SK-N-SH (cell line): Measurements from ENCODE around the gene TYR. TPM values are rescaled to one million over a fixed set of nuclear protein-coding genes. Genes with fewer than 3 reads are reported as not detected.

Experiments
- CTCF ChIA-PET: fragments of 300-600, 350-600 bp; formaldehyde crosslinking; extraction: SDS; loops from one replicate; lab custom pipeline; 2021; lab: Yijun Ruan, JAX
- POLR2A ChIA-PET: fragments of 350-600 bp; sonication (Branson Sonifier 250); formaldehyde crosslinking; extraction: SDS; loops from one replicate; lab custom pipeline; 2020; ENCODE audit warnings: antibody characterized with exemption, inconsistent platforms; lab: Yijun Ruan, JAX
- DNase-seq: peaks from one replicate; pipeline ENCODE4 v3.0.0; 2012
- H2AFZ ChIP-seq: fragments of 200-600 bp; sonication (generic); 2 replicates; pipeline ENCODE4 v1.8.1; 2016; ENCODE audit warnings: antibody characterized with exemption, mild to moderate bottlenecking, low read depth
- H3F3A ChIP-seq: fragments of 200-600 bp; sonication (generic); replicated peaks from 2 replicates; pipeline ENCODE3; 2016; ENCODE audit warnings: antibody characterized with exemption, mild to moderate bottlenecking; ENCODE audit not compliant: insufficient read depth
- H3K27ac ChIP-seq, 2 experiments: fragments of 200-500 bp in 1 of 2; fragments of 200-600 bp in 1 of 2; sonication (Bioruptor generic) in 1 of 2; sonication (generic), shearing (Covaris generic) in 1 of 2; 2 replicates each; pipeline versions ENCODE4 v1.5.1 to v1.6.1; 2014 to 2016; ENCODE audit warnings: low read depth in 2 of 2, inconsistent platforms in 1 of 2, low read length in 1 of 2, mild to moderate bottlenecking in 1 of 2, mixed read lengths in 1 of 2
- H3K27me3 ChIP-seq: fragments of 200-600 bp; sonication (generic), shearing (Covaris generic); 2 replicates; pipeline ENCODE4 v1.6.1; 2016; ENCODE audit warnings: mixed run types; ENCODE audit not compliant: insufficient read depth
- H3K36me3 ChIP-seq, 2 experiments: fragments of 200-500 bp in 1 of 2; fragments of 200-600 bp in 1 of 2; sonication (Bioruptor generic) in 1 of 2; sonication (generic) in 1 of 2; replicated peaks in 1 of 2; 2 replicates each; pipeline versions ENCODE3 to v1.5.1; 2014 to 2016; ENCODE audit warnings: low read length in 1 of 2, mild to moderate bottlenecking in 1 of 2; ENCODE audit not compliant: insufficient read depth in 2 of 2, control insufficient read depth in 1 of 2
- H3K4me1 ChIP-seq, 2 experiments: fragments of 200-500 bp in 1 of 2; fragments of 200-600 bp in 1 of 2; sonication (Bioruptor generic) in 1 of 2; sonication (generic), shearing (Covaris generic) in 1 of 2; 2 replicates each; pipeline versions ENCODE4 v1.5.1 to v1.6.1; 2014 to 2016; ENCODE audit warnings: low read depth in 1 of 2, low read length in 1 of 2, mixed run types in 1 of 2; ENCODE audit not compliant: insufficient read depth in 2 of 2, control insufficient read depth in 1 of 2
- H3K4me2 ChIP-seq: fragments of 200-600 bp; sonication (generic), shearing (Covaris generic); 2 replicates; pipeline ENCODE4 v1.6.1; 2017; ENCODE audit warnings: mixed run types
- H3K4me3 ChIP-seq, 2 experiments: fragments of 200-500 bp in 1 of 2; fragments of 200-600 bp in 1 of 2; sonication (Bioruptor generic) in 1 of 2; sonication (generic), shearing (Covaris generic) in 1 of 2; 2 replicates each; pipeline versions ENCODE4 v1.5.1 to v1.8.1; 2014 to 2016; ENCODE audit warnings: low read depth in 2 of 2, inconsistent platforms in 1 of 2, low read length in 1 of 2, mild to moderate bottlenecking in 1 of 2, mixed read lengths in 1 of 2, moderate library complexity in 1 of 2
- H3K79me2 ChIP-seq: fragments of 200-600 bp; sonication (generic); 2 replicates; pipeline ENCODE4 v1.8.1; 2017; ENCODE audit warnings: mild to moderate bottlenecking; ENCODE audit not compliant: insufficient read depth
- H3K9ac ChIP-seq: fragments of 200-600 bp; sonication (generic); 2 replicates; pipeline ENCODE4 v1.6.1; 2017; ENCODE audit warnings: mixed run types
- H3K9me2 ChIP-seq: fragments of 200-600 bp; sonication (generic); 2 replicates; pipeline ENCODE4 v1.6.1; 2017; ENCODE audit warnings: mixed run types
- H3K9me3 ChIP-seq: fragments of 200-600 bp; sonication (generic); 2 replicates; pipeline ENCODE4 v1.6.1; 2017; ENCODE audit warnings: mixed run types, mild to moderate bottlenecking, moderate library complexity
- H4K20me1 ChIP-seq: fragments of 200-600 bp; sonication (generic); 2 replicates; pipeline ENCODE4 v1.6.1; 2017; ENCODE audit warnings: mild to moderate bottlenecking, mixed run types; ENCODE audit not compliant: insufficient read depth
- FOSL2 ChIP-seq: IDR thresholded peaks from 2 replicates; pipeline ENCODE4 v1.4.0; 2012; ENCODE audit warnings: low read depth, mild to moderate bottlenecking, moderate library complexity, borderline replicate concordance
- FOXJ3 ChIP-seq: sonication (generic); formaldehyde crosslinking; IDR thresholded peaks from 2 replicates; pipeline ENCODE4 v1.5.1; 2020; ENCODE audit warnings: mild to moderate bottlenecking, missing genetic modification reagents
- FOXM1 ChIP-seq: IDR thresholded peaks from 2 replicates; pipeline ENCODE4 v1.4.0; 2012; ENCODE audit warnings: low read depth, mild to moderate bottlenecking
- GATA2 ChIP-seq: sonication (generic); formaldehyde crosslinking; IDR thresholded peaks from 2 replicates; pipeline ENCODE4 v1.5.0; 2020; ENCODE audit warnings: mild to moderate bottlenecking, missing genetic modification reagents
- POLR2AphosphoS5 ChIP-seq: IDR thresholded peaks from 2 replicates; pipeline ENCODE4 v1.6.1; 2012; ENCODE audit warnings: low read depth, low read length
- SIN3A ChIP-seq: IDR thresholded peaks from 2 replicates; pipeline ENCODE4 v1.6.1; 2012; ENCODE audit warnings: low read depth, mild to moderate bottlenecking, low read length, moderate library complexity, borderline replicate concordance
- TAF1 ChIP-seq: IDR thresholded peaks from 2 replicates; pipeline ENCODE4 v1.6.1; 2012; ENCODE audit warnings: low read depth, mild to moderate bottlenecking, low read length, moderate library complexity, borderline replicate concordance
- TCF12 ChIP-seq: IDR thresholded peaks from 2 replicates; pipeline ENCODE4 v1.4.0; 2012
- TEAD4 ChIP-seq: IDR thresholded peaks from 2 replicates; pipeline ENCODE4 v1.4.0; 2012; ENCODE audit warnings: mild to moderate bottlenecking, borderline replicate concordance; ENCODE audit not compliant: insufficient read depth
- USF1 ChIP-seq: IDR thresholded peaks from 2 replicates; pipeline ENCODE4 v1.4.0; 2012; ENCODE audit warnings: low read depth, borderline replicate concordance
- WGBS: methylation state at CpG from one replicate; pipeline ENCODE4 v1.1.6; 2017; ENCODE audit warnings: low lambda C conversion rate; 5-methylcytosine and 5-hydroxymethylcytosine counted together
- polyA plus RNA-seq, 3 experiments: library from polyadenylated mRNA; depleted of rRNA; stranded (reverse); fragments of >200 nt; gene quantifications; 2 replicates each; pipeline ENCODE4 v1.2.3, GENCODE V29; 2012
- TF ChIP-seq, protein P1 (sequence below): IDR thresholded peaks from 2 replicates; pipeline ENCODE4; 2012

Gene TYR
- polyA plus RNA-seq, 1 of the 3 experiments (the other 2 are of a cell fraction): not detected

DNA sequence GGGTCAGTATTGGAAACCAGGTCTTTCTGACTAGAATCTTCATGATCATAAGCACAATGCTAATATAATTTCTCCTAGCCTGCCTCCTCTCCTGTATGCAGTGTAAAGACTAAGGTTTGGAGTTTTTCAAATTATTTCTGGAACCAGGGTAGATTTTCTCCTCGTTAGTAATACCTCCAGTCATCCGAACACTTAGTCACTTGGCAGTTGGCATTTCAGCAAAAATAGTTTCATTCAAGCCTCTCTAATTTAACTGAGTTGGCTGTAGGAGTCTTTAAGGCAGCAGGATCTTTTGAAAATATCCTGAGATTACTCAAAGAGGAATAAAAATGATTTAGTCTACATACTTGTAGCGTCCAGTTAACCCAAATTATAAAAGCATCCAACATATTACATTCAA, 6.3 kb downstream of the TYR start:
- 33% methylated on average over 3 of the region's 3 CpGs for WGBS
- Histone ChIP-seq H3K9me2 (no peaks in the 10 kb centered on the region), H3K4me2 (peak overlapping the region; percentile 21; the same call in 1 of the 2 replicates), H3K9me3 (no peaks in the 10 kb centered on the region), H3F3A (peaks cover 6% of the 10 kb centered on the region), H3K79me2 (no peaks in the 10 kb centered on the region), H3K27me3 (no peaks in the 10 kb centered on the region), H3K36me3 (no peaks in the 10 kb centered on the region), H3K9ac (no peak overlapping the region), H4K20me1 (no peaks in the 10 kb centered on the region), H3K4me1 (peaks cover 0 to 4% of the 10 kb centered on the region in 2 experiments; a peak in 2 of 4 replicates), H2AFZ (peak overlapping the region; percentile 67), H3K27ac (peak overlapping the region in 1 of 2 experiments; percentile 61; a peak in 2 of 4 replicates)
- DNase-seq: no peak
- CTCF ChIA-PET: interaction anchor here (0.9 kb wide), 1 partner anchor 19 kb away, joined by 3 read pairs; no protein-coding TSS in a partner anchor
- POLR2A ChIA-PET: no interaction called here
- peak; percentile 31; the same call in 1 of the 2 replicates for TF ChIP-seq FOSL2
- TF ChIP-seq SIN3A: no peak
- TF ChIP-seq, all 33 proteins: peak for 1
- no peak overlapping the region for H3K4me3 ChIP-seq

GRCh38 chr11:89189776-89190175, 12.1 kb downstream of the TYR start:
- no peaks in the 10 kb centered on the region for H4K20me1 ChIP-seq
- WGBS: 11% methylated on average over 2 of the region's 2 CpGs
- H3K4me2 ChIP-seq: no peak overlapping the region
- no peak overlapping the region for H3K4me3 ChIP-seq
- no peaks in the 10 kb centered on the region for H3K9me2 ChIP-seq
- CTCF ChIA-PET: no interaction called here
- H3K36me3 ChIP-seq: no peaks in the 10 kb centered on the region
- no peaks in the 10 kb centered on the region for H3K4me1 ChIP-seq
- TF ChIP-seq GATA2 (CRISPR knock-in tag) (no peak), USF1 (no peak), POLR2AphosphoS5 (no peak), FOXM1 (no peak), FOSL2 (no peak), TEAD4 (no peak), FOXJ3 (CRISPR knock-in tag) (no peak), TCF12 (no peak), TAF1 (no peak)
- TF ChIP-seq, protein P1, sequence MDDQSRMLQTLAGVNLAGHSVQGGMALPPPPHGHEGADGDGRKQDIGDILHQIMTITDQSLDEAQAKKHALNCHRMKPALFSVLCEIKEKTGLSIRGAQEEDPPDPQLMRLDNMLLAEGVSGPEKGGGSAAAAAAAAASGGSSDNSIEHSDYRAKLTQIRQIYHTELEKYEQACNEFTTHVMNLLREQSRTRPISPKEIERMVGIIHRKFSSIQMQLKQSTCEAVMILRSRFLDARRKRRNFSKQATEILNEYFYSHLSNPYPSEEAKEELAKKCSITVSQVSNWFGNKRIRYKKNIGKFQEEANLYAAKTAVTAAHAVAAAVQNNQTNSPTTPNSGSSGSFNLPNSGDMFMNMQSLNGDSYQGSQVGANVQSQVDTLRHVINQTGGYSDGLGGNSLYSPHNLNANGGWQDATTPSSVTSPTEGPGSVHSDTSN: no peak
- no peak for DNase-seq
- no peaks in the 10 kb centered on the region for H3K27me3 ChIP-seq
- H3K9ac ChIP-seq: no peak overlapping the region
- no peaks in the 10 kb centered on the region for H3K9me3 ChIP-seq
- H3K27ac ChIP-seq: no peak overlapping the region
- H3F3A ChIP-seq: no peaks in the 10 kb centered on the region
- POLR2A ChIA-PET: no interaction called here
- H2AFZ ChIP-seq: no peak overlapping the region
- H3K79me2 ChIP-seq: no peaks in the 10 kb centered on the region
